Tibial nerve (tissue), 4 donors: ENCODE measurements around the gene PHF14. TPM values are rescaled to one million over a fixed set of nuclear protein-coding genes. Genes with fewer than 3 reads are reported as not detected.

Source experiments
- DNase-seq, 2 donors: peaks; one replicate each; pipeline ENCODE4 v3.0.0-alpha.2; 2019; ENCODE audit warnings: low spot score in 2 of 2
- H3K27ac ChIP-seq, 4 donors: fragments of 200-600 bp; sonication (generic) in 3 of 4; one replicate each; pipeline ENCODE4 v1.5.1; 2017 to 2019; ENCODE audit warnings: mild to moderate bottlenecking in 1 of 4
- H3K27me3 ChIP-seq, 2 donors: fragments of 200-600 bp; sonication (generic) in 1 of 2; one replicate each; pipeline versions ENCODE4 v1.5.1 to v1.6.0; 2017 to 2019
- H3K36me3 ChIP-seq, 3 donors: fragments of 200-600 bp; sonication (generic); one replicate each; pipeline ENCODE4 v1.5.1; 2018 to 2019
- H3K4me1 ChIP-seq, 4 donors: fragments of 200-600 bp; sonication (generic) in 3 of 4; one replicate each; pipeline ENCODE4 v1.5.1; 2017 to 2019
- H3K4me3 ChIP-seq, 4 donors: fragments of 200-600 bp; sonication (generic) in 3 of 4; one replicate each; pipeline ENCODE4 v1.5.1; 2017 to 2019; ENCODE audit warnings: mild to moderate bottlenecking in 1 of 4, moderate library complexity in 1 of 4
- H3K9me3 ChIP-seq, 4 donors: fragments of 200-600 bp; sonication (generic) in 3 of 4; one replicate each; pipeline ENCODE4 v1.5.1; 2017 to 2019
- EP300 ChIP-seq, 2 donors: sonication (generic); formaldehyde crosslinking; IDR thresholded peaks; one replicate each; pipeline ENCODE4 v1.6.1; 2017; ENCODE audit warnings: antibody characterized with exemption in 2 of 2, mild to moderate bottlenecking in 1 of 2
- POLR2A ChIP-seq, 2 donors: fragments of 450-650 bp; IDR thresholded peaks; one replicate each; pipeline ENCODE4 v1.6.1; 2017; ENCODE audit warnings: antibody characterized with exemption in 2 of 2, mild to moderate bottlenecking in 2 of 2, moderate library complexity in 2 of 2
- WGBS, 2 donors: methylation state at CpG; one replicate each; pipeline ENCODE4 v1.1.5; 2018; 5-methylcytosine and 5-hydroxymethylcytosine counted together
- total RNA-seq, 4 donors: library from RNA; depleted of rRNA; stranded (reverse); fragments of >200 nt; gene quantifications; one replicate each; pipeline ENCODE4 v1.1.0, GENCODE V29; 2016
- TF ChIP-seq, protein P1 (sequence below), 5 experiments: fragments of 200-600 bp in 3 of 5; fragments of 450-650 bp in 2 of 5; sonication (generic) in 3 of 5; IDR thresholded peaks; one replicate each; pipeline ENCODE4 v1.5.1; 2016 to 2019; ENCODE audit warnings: antibody characterized with exemption in 5 of 5, mild to moderate bottlenecking in 3 of 5, moderate library complexity in 2 of 5

PHF14 gene
- total RNA-seq, 4 donors from 2014 or later = 48.9 to 54.8 (median 51.5) TPM

GRCh38 chr7:11082552-11083213 is 109.0 kb downstream of the PHF14 start:
- no peak for DNase-seq
- Histone ChIP-seq H3K9me3 (peaks cover 0 to 4% (median 0%) of the 10 kb centered on the region in 4 donors), H3K4me1 (no peaks in the 10 kb centered on the region), H3K27ac (no peak overlapping the region), H3K27me3 (no peaks in the 10 kb centered on the region), H3K36me3 (peaks cover 0 to 25% (median 0%) of the 10 kb centered on the region in 3 donors), H3K4me3 (no peak overlapping the region)
- 93 to 95% methylated on average over 2 of the region's 2 CpGs for WGBS, 2 donors
- TF ChIP-seq POLR2A (IDR thresholded peaks at IDR 0.05) = no peak
- TF ChIP-seq, protein P1, sequence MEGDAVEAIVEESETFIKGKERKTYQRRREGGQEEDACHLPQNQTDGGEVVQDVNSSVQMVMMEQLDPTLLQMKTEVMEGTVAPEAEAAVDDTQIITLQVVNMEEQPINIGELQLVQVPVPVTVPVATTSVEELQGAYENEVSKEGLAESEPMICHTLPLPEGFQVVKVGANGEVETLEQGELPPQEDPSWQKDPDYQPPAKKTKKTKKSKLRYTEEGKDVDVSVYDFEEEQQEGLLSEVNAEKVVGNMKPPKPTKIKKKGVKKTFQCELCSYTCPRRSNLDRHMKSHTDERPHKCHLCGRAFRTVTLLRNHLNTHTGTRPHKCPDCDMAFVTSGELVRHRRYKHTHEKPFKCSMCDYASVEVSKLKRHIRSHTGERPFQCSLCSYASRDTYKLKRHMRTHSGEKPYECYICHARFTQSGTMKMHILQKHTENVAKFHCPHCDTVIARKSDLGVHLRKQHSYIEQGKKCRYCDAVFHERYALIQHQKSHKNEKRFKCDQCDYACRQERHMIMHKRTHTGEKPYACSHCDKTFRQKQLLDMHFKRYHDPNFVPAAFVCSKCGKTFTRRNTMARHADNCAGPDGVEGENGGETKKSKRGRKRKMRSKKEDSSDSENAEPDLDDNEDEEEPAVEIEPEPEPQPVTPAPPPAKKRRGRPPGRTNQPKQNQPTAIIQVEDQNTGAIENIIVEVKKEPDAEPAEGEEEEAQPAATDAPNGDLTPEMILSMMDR (IDR thresholded peaks at IDR 0.05) = no peak
- no peak for TF ChIP-seq EP300 (IDR thresholded peaks at IDR 0.05)

- TF ChIP-seq, protein P1 (IDR thresholded peaks at IDR 0.05) = no peak
- TF ChIP-seq EP300 (IDR thresholded peaks at IDR 0.05) (no peak), POLR2A (IDR thresholded peaks at IDR 0.05) (no peak)
- H3K36me3 ChIP-seq = peaks cover 0 to 25% (median 0%) of the 10 kb centered on the region in 3 donors
- H3K27me3 ChIP-seq = no peaks in the 10 kb centered on the region
- H3K9me3 ChIP-seq = peaks cover 0 to 4% (median 0%) of the 10 kb centered on the region in 4 donors
- 87 to 95% methylated on average over 7 of the region's 7 CpGs for WGBS, 2 donors
- DNase-seq = no peak
- no peaks in the 10 kb centered on the region for H3K4me1 ChIP-seq
- H3K4me3 ChIP-seq = no peak overlapping the region
- no peak overlapping the region for H3K27ac ChIP-seq
Measured at GRCh38 chr7:11083214-11083568, 109.5 kb downstream of the PHF14 start.

- WGBS, 2 donors = 59% methylated on average over 2 of the region's 2 CpGs
- Histone ChIP-seq H3K4me1 (no peaks in the 10 kb centered on the region), H3K4me3 (no peak overlapping the region), H3K36me3 (peaks cover 0 to 6% (median 0%) of the 10 kb centered on the region in 3 donors), H3K27me3 (no peaks in the 10 kb centered on the region), H3K9me3 (no peaks in the 10 kb centered on the region), H3K27ac (no peak overlapping the region)
- TF ChIP-seq, protein P1 (IDR thresholded peaks at IDR 0.05) = no peak
- TF ChIP-seq EP300 (IDR thresholded peaks at IDR 0.05) (no peak), POLR2A (IDR thresholded peaks at IDR 0.05) (no peak)
- no peak for DNase-seq
Measured at GRCh38 chr7:11104578-11104977, 130.9 kb downstream of the PHF14 start.

DNA sequence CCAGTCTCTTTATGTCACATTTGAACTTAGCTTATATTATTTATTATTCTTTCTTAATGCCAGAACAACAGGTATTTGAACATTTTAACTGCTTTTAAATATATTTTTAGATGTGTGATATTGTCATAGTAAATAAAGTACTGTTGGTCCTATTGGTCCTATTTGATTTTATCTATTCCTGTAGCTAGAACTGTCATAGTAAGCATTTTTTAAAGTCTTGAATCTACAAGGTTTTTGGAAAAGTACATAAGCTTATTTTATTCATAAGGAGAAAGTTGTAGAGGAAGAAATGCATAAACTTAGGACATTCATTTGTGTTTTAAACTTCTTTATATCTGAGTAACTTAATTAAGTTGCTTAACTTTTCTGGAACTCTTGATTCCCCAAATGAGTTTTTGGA is 136.0 kb downstream of the PHF14 start:
- TF ChIP-seq EP300 (IDR thresholded peaks at IDR 0.05) (no peak), POLR2A (IDR thresholded peaks at IDR 0.05) (no peak)
- TF ChIP-seq, protein P1 (IDR thresholded peaks at IDR 0.05) = no peak
- DNase-seq = no peak
- Histone ChIP-seq H3K4me1 (no peaks in the 10 kb centered on the region), H3K9me3 (no peaks in the 10 kb centered on the region), H3K27me3 (no peaks in the 10 kb centered on the region), H3K27ac (no peak overlapping the region), H3K4me3 (no peak overlapping the region), H3K36me3 (no peaks in the 10 kb centered on the region)

GRCh38 chr7:11120068-11120664 is 146.5 kb downstream of the PHF14 start:
- TF ChIP-seq, protein P1 (IDR thresholded peaks at IDR 0.05) = no peak
- Histone ChIP-seq H3K27ac (no peak overlapping the region), H3K4me1 (no peaks in the 10 kb centered on the region), H3K9me3 (no peaks in the 10 kb centered on the region), H3K27me3 (no peaks in the 10 kb centered on the region), H3K4me3 (no peak overlapping the region), H3K36me3 (peaks cover 0 to 13% (median 0%) of the 10 kb centered on the region in 3 donors)
- DNase-seq = no peak
- WGBS, 2 donors = 97 to 98% methylated on average over 3 of the region's 3 CpGs
